ENCODE measurements around the gene ANKRD28. TPM values are rescaled to one million over a fixed set of nuclear protein-coding genes. Genes with fewer than 3 reads are reported as not detected.

The ANKRD28 gene
- total RNA-seq, 1 experiment from 2014 or later = 47.5 TPM

DNA sequence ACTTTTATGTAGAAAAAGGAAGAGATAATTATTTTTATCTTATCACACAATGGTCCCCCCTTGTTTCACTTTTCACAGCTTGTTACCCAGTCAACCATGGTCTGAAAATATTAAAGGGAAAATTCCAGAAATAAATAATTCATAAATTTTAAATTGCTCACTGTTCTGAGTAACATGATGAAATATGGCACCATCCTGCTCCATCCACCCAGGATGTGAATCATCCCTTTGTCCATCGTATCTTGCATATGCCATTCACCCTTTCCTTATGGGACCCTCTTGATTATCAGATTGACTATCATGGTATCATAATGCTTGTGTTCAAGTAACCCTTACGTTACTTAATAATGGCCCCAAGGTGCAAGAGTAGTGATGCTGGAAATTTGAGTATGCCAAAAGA, 43.7 kb downstream of the ANKRD28 start:
- Histone ChIP-seq H3K9me3 (ENCODE audit: control insufficient read depth in 1 of 2, insufficient read depth in 1 of 2, low read depth in 1 of 2, low read length in 2 of 2) (no peaks in the 10 kb centered on the region), H3K27me3 (ENCODE audit: insufficient read depth, low read length) (no peaks in the 10 kb centered on the region), H3K4me1 (ENCODE audit: control insufficient read depth in 1 of 2, insufficient read depth in 2 of 2, low read length in 2 of 2) (0 out of 4 replicates have a peak, but pooled peaks cover 0 to 3% of the 10 kb centered on the region in 2 experiments), H3K36me3 (ENCODE audit: control insufficient read depth in 1 of 2, insufficient read depth in 2 of 2, low read length in 2 of 2) (peaks cover 0 to 4% of the 10 kb centered on the region in 2 experiments; a peak in 1 of 4 replicates), H3K27ac (ENCODE audit: low read depth, low read length) (no peak overlapping the region), H3K4me2 (ENCODE audit: low read length) (no peak overlapping the region), H3K4me3 (replicated peaks in 1 of 2; ENCODE audit: low read depth in 1 of 2, low read length in 2 of 2) (no peak overlapping the region), H3K79me2 (ENCODE audit: insufficient read depth, low read length) (no peaks in the 10 kb centered on the region), H4K20me1 (ENCODE audit: insufficient read depth) (no peaks in the 10 kb centered on the region), H2AFZ (ENCODE audit: low read depth, low read length, poor library complexity, severe bottlenecking) (no peak overlapping the region), H3K9me2 (ENCODE audit: insufficient read depth) (no peaks in the 10 kb centered on the region), H3K9ac (ENCODE audit: low read length) (no peak overlapping the region)
- ChIA-PET RAD21 (ENCODE audit: low non-redundant PET in 1 of 2, low total read pairs in 2 of 2, uncharacterized antibody in 2 of 2, unreplicated experiment in 2 of 2) (no interaction called here), CTCF (no interaction called here), POLR2A (no interaction called here)
- ATAC-seq = no peak
- no peak for DNase-seq (ENCODE audit: low read depth, low spot score)
- BruUV-seq (replicated peaks) = no TSS peak
- TF ChIP-seq ZFX (IDR thresholded peaks at IDR 0.05) (no peak), EGR1 (IDR thresholded peaks at IDR 0.05; ENCODE audit: low read depth) (no peak), SIN3A (IDR thresholded peaks at IDR 0.05; ENCODE audit: low read depth) (no peak), FOSL1 (IDR thresholded peaks at IDR 0.05; ENCODE audit: low read depth) (peak; percentile 12; the same call in 1 of the 2 replicates), CBX3 (IDR thresholded peaks at IDR 0.05; ENCODE audit: low read depth) (no peak), POLR2AphosphoS5 (IDR thresholded peaks at IDR 0.05; ENCODE audit: low read depth, low read length) (no peak)
- TF ChIP-seq, protein P1, sequence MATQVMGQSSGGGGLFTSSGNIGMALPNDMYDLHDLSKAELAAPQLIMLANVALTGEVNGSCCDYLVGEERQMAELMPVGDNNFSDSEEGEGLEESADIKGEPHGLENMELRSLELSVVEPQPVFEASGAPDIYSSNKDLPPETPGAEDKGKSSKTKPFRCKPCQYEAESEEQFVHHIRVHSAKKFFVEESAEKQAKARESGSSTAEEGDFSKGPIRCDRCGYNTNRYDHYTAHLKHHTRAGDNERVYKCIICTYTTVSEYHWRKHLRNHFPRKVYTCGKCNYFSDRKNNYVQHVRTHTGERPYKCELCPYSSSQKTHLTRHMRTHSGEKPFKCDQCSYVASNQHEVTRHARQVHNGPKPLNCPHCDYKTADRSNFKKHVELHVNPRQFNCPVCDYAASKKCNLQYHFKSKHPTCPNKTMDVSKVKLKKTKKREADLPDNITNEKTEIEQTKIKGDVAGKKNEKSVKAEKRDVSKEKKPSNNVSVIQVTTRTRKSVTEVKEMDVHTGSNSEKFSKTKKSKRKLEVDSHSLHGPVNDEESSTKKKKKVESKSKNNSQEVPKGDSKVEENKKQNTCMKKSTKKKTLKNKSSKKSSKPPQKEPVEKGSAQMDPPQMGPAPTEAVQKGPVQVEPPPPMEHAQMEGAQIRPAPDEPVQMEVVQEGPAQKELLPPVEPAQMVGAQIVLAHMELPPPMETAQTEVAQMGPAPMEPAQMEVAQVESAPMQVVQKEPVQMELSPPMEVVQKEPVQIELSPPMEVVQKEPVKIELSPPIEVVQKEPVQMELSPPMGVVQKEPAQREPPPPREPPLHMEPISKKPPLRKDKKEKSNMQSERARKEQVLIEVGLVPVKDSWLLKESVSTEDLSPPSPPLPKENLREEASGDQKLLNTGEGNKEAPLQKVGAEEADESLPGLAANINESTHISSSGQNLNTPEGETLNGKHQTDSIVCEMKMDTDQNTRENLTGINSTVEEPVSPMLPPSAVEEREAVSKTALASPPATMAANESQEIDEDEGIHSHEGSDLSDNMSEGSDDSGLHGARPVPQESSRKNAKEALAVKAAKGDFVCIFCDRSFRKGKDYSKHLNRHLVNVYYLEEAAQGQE (IDR thresholded peaks at IDR 0.05; ENCODE audit: low read depth) = no peak
- TF ChIP-seq, protein P2, sequence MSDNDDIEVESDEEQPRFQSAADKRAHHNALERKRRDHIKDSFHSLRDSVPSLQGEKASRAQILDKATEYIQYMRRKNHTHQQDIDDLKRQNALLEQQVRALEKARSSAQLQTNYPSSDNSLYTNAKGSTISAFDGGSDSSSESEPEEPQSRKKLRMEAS (IDR thresholded peaks at IDR 0.05) = no peak
- intact Hi-C loops (cut with micrococcal nuclease) = no loop called here
